Prostate gland (tissue), 2 donors: ENCODE data around the gene TMIGD1.
A peak's percentile ranks its signal among the peaks of the same experiment; 100 is the strongest.

Experiments used
- POLR2A ChIP-seq: fragments of 450-650 bp; IDR thresholded peaks from one replicate; pipeline ENCODE4 v1.6.1; 2016; ENCODE audit warnings: antibody characterized with exemption, mild to moderate bottlenecking
- POLR2AphosphoS5 ChIP-seq: sonication (generic); formaldehyde crosslinking; IDR thresholded peaks from one replicate; pipeline ENCODE4 v1.6.1; 2017; ENCODE audit warnings: antibody characterized with exemption
- TF ChIP-seq, protein P1 (sequence below), 4 experiments: fragments of 200-600 bp in 2 of 4; fragments of 450-650 bp in 2 of 4; sonication (generic) in 2 of 4; IDR thresholded peaks; 1 replicate in 3 of 4; 2 replicates in 1 of 4; pipeline ENCODE4 v1.5.1; 2016 to 2019; ENCODE audit warnings: antibody characterized with exemption in 4 of 4, mild to moderate bottlenecking in 2 of 4, moderate library complexity in 2 of 4

DNA sequence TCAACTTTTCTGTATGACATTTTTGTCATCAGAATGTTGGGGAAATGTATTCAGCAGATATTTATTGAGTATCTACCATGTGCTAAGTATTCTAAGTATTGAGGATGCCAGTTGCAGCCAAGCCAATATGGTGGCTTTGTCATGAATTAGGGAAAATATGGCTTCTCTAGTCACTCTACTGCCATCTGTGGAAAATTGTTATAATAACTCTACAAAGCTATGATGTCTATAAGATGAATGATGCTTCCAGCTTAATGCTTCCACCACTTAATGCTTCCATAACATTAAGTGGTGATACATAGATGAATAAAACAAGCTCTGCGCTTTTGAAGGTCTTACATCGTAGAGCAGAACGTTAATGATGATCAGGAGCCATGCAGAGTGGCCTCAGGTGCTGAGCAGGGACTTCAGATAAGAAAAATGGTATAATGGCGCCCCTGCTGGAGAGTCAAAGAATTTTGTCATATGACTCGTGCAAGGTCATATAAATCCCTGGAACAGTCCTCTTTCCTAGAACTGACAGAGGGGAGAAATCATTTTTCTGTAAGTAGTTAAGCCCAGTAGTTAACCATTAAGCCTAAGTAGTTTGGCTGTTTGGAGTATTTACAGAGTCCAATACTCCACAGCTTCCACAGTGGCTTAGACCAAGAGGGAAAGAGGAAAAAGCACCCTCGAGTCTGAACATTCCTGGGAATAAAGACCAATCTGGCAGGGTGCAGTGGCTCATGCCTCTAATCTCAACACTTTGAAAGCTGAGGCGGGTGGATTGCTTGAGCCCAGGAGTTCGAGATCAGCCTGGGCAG is 2.7 kb upstream of the TMIGD1 start:
- TF ChIP-seq POLR2A (no peak), POLR2AphosphoS5 (no peak)
- TF ChIP-seq, protein P1, sequence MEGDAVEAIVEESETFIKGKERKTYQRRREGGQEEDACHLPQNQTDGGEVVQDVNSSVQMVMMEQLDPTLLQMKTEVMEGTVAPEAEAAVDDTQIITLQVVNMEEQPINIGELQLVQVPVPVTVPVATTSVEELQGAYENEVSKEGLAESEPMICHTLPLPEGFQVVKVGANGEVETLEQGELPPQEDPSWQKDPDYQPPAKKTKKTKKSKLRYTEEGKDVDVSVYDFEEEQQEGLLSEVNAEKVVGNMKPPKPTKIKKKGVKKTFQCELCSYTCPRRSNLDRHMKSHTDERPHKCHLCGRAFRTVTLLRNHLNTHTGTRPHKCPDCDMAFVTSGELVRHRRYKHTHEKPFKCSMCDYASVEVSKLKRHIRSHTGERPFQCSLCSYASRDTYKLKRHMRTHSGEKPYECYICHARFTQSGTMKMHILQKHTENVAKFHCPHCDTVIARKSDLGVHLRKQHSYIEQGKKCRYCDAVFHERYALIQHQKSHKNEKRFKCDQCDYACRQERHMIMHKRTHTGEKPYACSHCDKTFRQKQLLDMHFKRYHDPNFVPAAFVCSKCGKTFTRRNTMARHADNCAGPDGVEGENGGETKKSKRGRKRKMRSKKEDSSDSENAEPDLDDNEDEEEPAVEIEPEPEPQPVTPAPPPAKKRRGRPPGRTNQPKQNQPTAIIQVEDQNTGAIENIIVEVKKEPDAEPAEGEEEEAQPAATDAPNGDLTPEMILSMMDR (IDR thresholded peaks at IDR 0.05) = peak in 3 of 4 experiments; percentile 37 to 61 (median 51)
